ENCODE results near the gene CITED2. TPM values are rescaled to one million over a fixed set of nuclear protein-coding genes. Genes with fewer than 3 reads are reported as not detected.

CITED2 gene
- polyA plus RNA-seq, 3 donors, result 22.9 to 71.6 (median 43.9) TPM

DNA sequence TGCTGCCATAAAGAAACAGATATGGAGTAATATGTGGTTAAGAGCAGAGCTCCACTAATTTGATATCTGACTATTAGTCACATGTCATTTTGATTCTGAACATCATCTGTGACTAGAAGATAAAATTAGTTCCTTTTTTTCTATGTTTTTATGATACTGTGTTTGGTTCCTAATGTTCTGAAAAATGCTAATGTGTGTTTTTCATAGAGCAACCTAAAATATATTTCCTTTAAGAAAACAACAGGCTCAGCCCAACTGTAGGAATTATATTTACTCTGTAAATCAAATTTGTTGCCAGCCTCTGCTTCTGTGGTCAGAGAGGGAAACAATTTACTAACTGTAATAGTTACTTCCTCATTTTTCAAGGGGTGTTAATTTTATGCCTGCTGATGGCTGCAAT lies 49.3 kb downstream of the CITED2 start:
- Histone ChIP-seq H3K79me2 (ENCODE audit: insufficient read depth, low read length) (no peaks in the 10 kb centered on the region), H3K4me2 (replicated peaks; ENCODE audit: extremely low read depth, low read length, poor library complexity, severe bottlenecking) (peak overlapping the region; percentile 35), H3K9me3 (replicated peaks in 1 of 2; ENCODE audit: control insufficient read depth in 1 of 2, insufficient read depth in 1 of 2, low read length in 2 of 2) (no peaks in the 10 kb centered on the region), H2AFZ (ENCODE audit: insufficient read depth, low read depth, low read length, poor library complexity, severe bottlenecking) (no peak overlapping the region), H3K36me3 (replicated peaks in 1 of 2; ENCODE audit: control insufficient read depth in 1 of 2, insufficient read depth in 2 of 2, low read length in 2 of 2) (no peaks in the 10 kb centered on the region), H3K27ac (ENCODE audit: low read depth in 1 of 2, low read length in 2 of 2) (peak overlapping the region; percentile 93 to 98), H3K9ac (ENCODE audit: insufficient read depth, low read length, poor library complexity, severe bottlenecking) (peak overlapping the region; percentile 32), H3K4me1 (ENCODE audit: control insufficient read depth in 1 of 2, insufficient read depth in 2 of 2, low read length in 2 of 2) (peaks cover 51 to 54% of the 10 kb centered on the region in 2 donors), H3K4me3 (replicated peaks in 1 of 3; ENCODE audit: low read depth in 2 of 3, low read length in 3 of 3) (peak overlapping the region in 1 of 3 experiments; percentile 5), H3K27me3 (ENCODE audit: control insufficient read depth in 2 of 2, insufficient read depth in 2 of 2, low read length in 2 of 2) (no peaks in the 10 kb centered on the region), H4K20me1 (ENCODE audit: insufficient read depth, low read length) (no peaks in the 10 kb centered on the region)
- intact Hi-C loops (cut with micrococcal nuclease), result loop anchor here in 1 of 2 donors (5.0 kb wide), 1 partner anchor 47 kb away; the partner anchor contains the start of gene CITED2
- Mint-ChIP-seq H3K36me3 (peaks cover 0 to 11% of the 10 kb centered on the region in 2 donors), H3K27ac (peak overlapping the region; percentile 87 to 99 (median 99)), H3K27me3 (ENCODE audit: low read depth in 3 of 3) (peaks cover 0 to 1% (median 0%) of the 10 kb centered on the region in 3 donors), H3K9me3 (peaks cover 0 to 6% (median 2%) of the 10 kb centered on the region in 7 donors), H3K4me3 (no peak overlapping the region), H3K4me1 (peaks cover 47% of the 10 kb centered on the region)
- DNase-seq, result peak; percentile 57 to 86 (median 80)
- TF ChIP-seq, protein P1, sequence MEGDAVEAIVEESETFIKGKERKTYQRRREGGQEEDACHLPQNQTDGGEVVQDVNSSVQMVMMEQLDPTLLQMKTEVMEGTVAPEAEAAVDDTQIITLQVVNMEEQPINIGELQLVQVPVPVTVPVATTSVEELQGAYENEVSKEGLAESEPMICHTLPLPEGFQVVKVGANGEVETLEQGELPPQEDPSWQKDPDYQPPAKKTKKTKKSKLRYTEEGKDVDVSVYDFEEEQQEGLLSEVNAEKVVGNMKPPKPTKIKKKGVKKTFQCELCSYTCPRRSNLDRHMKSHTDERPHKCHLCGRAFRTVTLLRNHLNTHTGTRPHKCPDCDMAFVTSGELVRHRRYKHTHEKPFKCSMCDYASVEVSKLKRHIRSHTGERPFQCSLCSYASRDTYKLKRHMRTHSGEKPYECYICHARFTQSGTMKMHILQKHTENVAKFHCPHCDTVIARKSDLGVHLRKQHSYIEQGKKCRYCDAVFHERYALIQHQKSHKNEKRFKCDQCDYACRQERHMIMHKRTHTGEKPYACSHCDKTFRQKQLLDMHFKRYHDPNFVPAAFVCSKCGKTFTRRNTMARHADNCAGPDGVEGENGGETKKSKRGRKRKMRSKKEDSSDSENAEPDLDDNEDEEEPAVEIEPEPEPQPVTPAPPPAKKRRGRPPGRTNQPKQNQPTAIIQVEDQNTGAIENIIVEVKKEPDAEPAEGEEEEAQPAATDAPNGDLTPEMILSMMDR (IDR thresholded peaks at IDR 0.05), result no peak

DNA sequence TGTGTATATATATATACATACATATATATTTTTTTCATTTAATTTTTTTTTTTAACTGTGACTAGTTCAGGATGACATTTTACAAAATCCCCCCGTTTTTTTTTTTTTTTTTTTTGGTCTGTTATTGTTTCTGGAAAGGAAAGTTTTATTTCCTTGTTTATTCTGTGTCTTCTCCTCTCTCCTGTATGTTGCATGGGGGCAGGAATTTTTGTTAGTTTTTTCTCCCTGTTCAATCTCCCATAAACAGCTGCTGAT lies 50.2 kb downstream of the CITED2 start:
- H3K4me1 Mint-ChIP-seq, result peaks cover 48% of the 10 kb centered on the region
- intact Hi-C loops (cut with micrococcal nuclease), result loop anchor here in 1 of 2 donors (5.0 kb wide), 1 partner anchor 38 kb away; no protein-coding TSS in a partner anchor
- H3K9ac ChIP-seq (ENCODE audit: insufficient read depth, low read length, poor library complexity, severe bottlenecking), result peak overlapping the region; percentile 73
- H3K36me3 Mint-ChIP-seq, result peaks cover 0 to 11% of the 10 kb centered on the region in 2 donors
- peak overlapping the region in 2 of 3 experiments; percentile 63 to 75 for H3K4me3 ChIP-seq (replicated peaks in 1 of 3; ENCODE audit: low read depth in 2 of 3, low read length in 3 of 3)
- no peaks in the 10 kb centered on the region for H3K36me3 ChIP-seq (replicated peaks in 1 of 2; ENCODE audit: control insufficient read depth in 1 of 2, insufficient read depth in 2 of 2, low read length in 2 of 2)
- TF ChIP-seq, protein P1 (IDR thresholded peaks at IDR 0.05), result no peak
- H3K4me3 Mint-ChIP-seq, result peak overlapping the region in 1 of 2 donors; percentile 84
- H3K27me3 ChIP-seq (ENCODE audit: control insufficient read depth in 2 of 2, insufficient read depth in 2 of 2, low read length in 2 of 2), result no peaks in the 10 kb centered on the region
- no peaks in the 10 kb centered on the region for H3K9me3 ChIP-seq (replicated peaks in 1 of 2; ENCODE audit: control insufficient read depth in 1 of 2, insufficient read depth in 1 of 2, low read length in 2 of 2)
- no peaks in the 10 kb centered on the region for H3K79me2 ChIP-seq (ENCODE audit: insufficient read depth, low read length)
- H3K27me3 Mint-ChIP-seq (ENCODE audit: low read depth in 3 of 3), result peaks cover 0 to 1% (median 0%) of the 10 kb centered on the region in 3 donors
- peaks cover 51 to 54% of the 10 kb centered on the region in 2 donors for H3K4me1 ChIP-seq (ENCODE audit: control insufficient read depth in 1 of 2, insufficient read depth in 2 of 2, low read length in 2 of 2)
- H4K20me1 ChIP-seq (ENCODE audit: insufficient read depth, low read length), result no peaks in the 10 kb centered on the region
- H3K9me3 Mint-ChIP-seq, result peaks cover 0 to 6% (median 2%) of the 10 kb centered on the region in 7 donors
- peak overlapping the region; percentile 93 to 98 for H3K27ac ChIP-seq (ENCODE audit: low read depth in 1 of 2, low read length in 2 of 2)
- no peak overlapping the region for H2AFZ ChIP-seq (ENCODE audit: insufficient read depth, low read depth, low read length, poor library complexity, severe bottlenecking)
- WGBS (ENCODE audit: insufficient coverage), result no CpG with 5 or more reads among the region's 1 CpG
- peak overlapping the region; percentile 66 for H3K4me2 ChIP-seq (replicated peaks; ENCODE audit: extremely low read depth, low read length, poor library complexity, severe bottlenecking)
- no peak for DNase-seq
- peak overlapping the region; percentile 94 to 99 (median 99) for H3K27ac Mint-ChIP-seq
